GM04504 (cell line): Measurements from ENCODE around the gene TSC2.
"Not testable (repeated sequence)": the region's sequence is repeated elsewhere in the genome, so short reads cannot be mapped to it uniquely, and the experiment has no call there.

Experiments
- DNase-seq: peaks from one replicate; pipeline ENCODE4 v3.0.0-alpha.2; 2012; ENCODE audit warnings: low read depth

Gene TSC2

GRCh38 chr16:2106211-2106610, 58.4 kb downstream of the TSC2 start:
- not testable (repeated sequence) for DNase-seq

GRCh38 chr16:2107121-2107790, 59.5 kb downstream of the TSC2 start:
- DNase-seq: not testable (repeated sequence)

GRCh38 chr16:2107791-2108125, 60.0 kb downstream of the TSC2 start:
- not testable (repeated sequence) for DNase-seq

DNA sequence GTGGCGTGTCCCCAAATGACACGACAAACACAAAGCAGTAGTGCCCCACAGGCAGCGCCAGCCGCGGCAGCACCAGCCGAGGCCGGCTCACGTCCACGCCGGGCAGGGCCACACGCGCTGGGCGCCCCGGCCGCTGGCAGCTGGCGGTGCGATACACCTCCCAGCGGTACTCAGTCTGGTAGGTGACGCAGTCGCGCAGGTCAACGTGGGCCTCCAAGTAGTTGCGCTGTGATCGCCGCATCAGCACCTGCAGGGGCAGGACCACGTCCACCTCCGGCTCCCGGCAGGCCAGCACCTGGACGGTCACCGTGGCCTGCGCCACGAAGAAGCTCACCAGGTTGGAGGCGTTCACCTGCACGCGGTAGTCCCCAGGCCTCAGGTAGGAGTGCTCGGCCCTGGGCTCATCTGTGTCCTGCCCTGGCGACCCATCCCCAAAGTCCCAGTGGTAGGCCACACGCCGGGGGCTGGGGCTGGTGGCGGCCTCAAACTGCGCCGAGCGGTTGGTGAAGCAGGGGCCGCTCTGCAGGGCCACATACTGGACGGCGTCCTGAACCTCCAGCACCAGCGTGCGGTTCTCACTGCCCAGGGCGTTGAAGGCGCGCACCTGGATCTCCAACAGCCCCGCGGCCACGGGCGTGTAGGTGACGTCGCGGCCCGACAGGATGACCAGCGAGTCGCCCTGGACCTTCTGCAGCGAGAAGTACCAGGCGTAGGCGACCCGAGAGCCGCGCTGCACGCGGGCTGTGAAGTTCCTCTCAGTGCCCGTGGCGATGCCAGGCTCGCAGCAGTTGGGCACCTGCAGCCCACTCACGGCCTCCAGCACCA, 60.9 kb downstream of the TSC2 start:
- not testable (repeated sequence) for DNase-seq

GRCh38 chr16:2109271-2109580, 61.4 kb downstream of the TSC2 start:
- not testable (repeated sequence) for DNase-seq

- DNase-seq: not testable (repeated sequence)
These were observed 62.1 kb downstream of the TSC2 start for GRCh38 chr16:2109872-2110271.

DNA sequence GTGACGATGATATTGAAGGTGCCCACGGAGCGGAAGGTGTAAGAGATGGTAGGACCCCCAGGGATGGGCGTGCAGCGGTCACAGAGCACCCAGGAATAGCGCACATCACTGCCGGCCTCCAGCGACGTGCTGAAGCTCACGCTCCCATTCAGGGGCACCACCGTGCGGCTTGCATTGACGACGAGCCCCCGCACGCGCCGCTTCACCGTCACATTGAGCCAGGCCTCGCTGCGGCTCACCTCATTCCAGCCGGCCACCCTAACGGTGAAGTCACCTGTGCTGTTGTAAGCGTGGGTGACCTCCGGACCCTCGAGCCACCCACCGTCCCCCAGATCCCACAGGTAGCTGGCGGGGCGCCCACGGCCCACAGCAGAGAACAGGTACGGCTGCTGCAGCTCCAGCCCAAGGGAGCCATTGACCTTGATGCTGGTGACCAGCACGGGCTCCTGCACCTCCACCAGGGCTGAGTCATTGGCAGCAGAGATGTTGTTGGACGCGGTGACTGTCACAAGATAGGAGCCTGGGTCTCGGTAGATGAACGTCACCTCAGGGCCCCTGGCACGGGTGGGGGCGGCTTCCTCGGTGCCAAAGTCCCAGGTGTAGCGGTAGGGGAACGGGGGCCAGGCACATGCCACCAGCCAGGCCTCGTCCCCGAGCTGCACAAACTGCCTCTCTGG, 62.7 kb downstream of the TSC2 start:
- not testable (repeated sequence) for DNase-seq

GRCh38 chr16:2111009-2111353, 63.2 kb downstream of the TSC2 start:
- DNase-seq: not testable (repeated sequence)

DNA sequence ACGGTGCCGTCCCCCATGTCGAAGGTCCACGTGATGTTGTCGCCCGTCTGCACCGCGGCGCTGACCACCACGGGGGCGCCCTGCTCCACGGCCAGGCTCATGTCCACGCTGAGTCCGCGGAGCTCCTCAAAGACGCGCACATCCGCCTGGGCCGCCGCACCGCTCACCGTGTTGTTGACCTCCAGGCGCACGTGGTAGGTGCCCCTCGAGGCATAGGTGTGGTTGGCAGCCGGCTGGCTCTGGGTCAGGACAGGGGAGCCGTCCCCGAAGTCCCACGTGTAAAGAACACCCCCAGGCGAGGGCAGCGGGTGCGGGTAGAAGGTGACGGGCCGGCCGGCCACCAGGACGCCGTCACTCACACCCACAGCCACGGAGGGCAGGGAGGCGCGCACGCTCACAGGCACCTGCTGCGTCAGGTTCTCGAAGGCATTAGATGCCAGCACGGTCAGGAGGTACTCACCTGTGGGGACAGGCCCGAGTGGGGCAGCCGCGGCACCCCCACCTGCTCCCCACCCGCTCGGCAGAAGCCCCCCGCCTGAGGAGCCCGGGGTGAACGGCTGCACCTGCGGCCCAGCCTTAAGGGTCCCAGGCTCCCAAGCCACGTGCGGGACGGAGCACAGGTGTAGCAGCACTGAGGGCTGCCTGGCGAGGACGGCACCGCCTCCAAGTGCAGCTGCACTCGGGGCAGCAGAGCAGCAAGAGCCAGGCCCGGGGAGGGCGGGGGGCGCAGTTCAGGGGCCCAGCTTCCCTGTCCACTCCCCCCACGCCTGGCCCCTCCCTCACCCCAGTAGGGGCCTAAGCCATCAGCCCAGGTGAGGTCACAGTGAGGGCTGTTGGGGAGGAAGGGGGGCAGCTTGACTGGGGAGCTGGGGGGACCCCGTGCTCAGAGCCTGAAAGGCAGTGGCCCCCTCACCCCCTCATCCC, 63.9 kb downstream of the TSC2 start:
- not testable (repeated sequence) for DNase-seq

DNA sequence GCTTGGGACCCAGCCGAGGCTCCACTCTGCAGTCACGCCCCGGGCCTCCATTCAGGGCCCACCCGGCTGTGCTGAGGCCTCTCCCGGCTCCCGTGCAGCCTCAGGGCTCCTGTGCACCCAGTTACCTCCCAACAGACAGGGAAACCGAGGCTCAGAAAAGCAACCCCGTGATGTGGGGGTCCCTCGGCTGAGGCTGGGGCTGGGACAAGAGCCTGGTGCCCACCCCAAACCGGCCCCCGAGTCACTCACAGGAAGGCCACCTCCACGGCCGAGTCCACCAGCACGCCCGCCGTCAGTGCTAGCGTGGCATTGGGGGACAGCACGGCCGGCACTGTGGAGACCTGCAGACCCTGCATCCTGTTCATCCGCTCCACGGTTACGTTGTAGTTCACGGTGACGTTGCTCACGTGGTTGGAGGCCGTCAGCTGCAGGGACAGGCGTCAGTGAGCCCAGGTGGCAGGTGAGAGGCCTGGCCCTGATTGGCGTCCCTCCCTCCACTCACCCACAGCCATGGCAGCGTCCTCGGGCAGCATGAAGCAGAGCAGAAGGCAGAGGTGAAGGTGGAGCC, 64.8 kb downstream of the TSC2 start:
- not testable (repeated sequence) for DNase-seq

DNA sequence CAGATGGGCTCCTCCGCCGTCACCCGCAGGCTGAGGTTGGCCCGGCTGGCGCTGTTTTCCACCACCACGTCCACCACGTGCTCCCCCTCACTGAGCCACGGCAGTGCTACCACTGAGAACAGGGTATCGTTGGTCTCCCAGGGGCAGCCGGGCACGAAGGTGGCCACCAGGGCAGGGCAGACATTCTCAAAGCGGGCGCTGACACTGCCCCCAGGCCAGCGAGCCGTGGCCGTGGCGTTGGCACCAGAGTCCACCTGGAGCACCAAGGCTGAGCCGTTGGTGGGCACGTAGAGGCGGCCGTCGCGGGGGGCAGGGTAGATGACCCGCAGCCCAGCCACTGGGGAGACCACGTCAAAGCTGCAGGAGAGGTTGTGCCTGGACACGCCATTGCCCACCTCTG, 66.4 kb downstream of the TSC2 start:
- DNase-seq: not testable (repeated sequence)

- not testable (repeated sequence) for DNase-seq
These were observed 67.3 kb downstream of the TSC2 start for GRCh38 chr16:2114885-2115590.

- no peak for DNase-seq
These were observed 67.8 kb downstream of the TSC2 start for GRCh38 chr16:2115591-2115973.

GRCh38 chr16:2116428-2116827, 68.6 kb downstream of the TSC2 start:
- DNase-seq: not testable (repeated sequence)

DNA sequence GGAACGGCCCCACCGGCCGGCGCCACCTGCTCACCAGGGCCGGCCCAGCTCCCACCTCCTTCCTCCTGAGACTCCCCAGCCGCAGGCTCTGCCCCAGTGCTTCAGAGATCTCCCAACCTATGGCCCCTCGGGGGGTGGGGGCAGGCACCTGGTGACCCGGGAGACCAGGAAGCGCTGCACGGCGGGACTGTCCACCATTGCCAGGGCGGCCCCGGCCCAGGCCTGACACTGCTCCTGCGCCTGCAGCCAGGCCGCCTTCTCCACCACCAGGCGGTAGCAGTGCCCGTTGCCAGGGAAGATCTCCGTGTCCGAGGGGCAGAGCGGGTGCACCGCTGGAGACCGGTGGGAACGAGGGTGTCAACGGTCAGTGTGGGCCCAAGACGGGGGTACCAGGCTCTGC, 69.6 kb downstream of the TSC2 start:
- DNase-seq: not testable (repeated sequence)

- DNase-seq: not testable (repeated sequence)
These were observed 70.4 kb downstream of the TSC2 start for GRCh38 chr16:2117960-2118722.

DNA sequence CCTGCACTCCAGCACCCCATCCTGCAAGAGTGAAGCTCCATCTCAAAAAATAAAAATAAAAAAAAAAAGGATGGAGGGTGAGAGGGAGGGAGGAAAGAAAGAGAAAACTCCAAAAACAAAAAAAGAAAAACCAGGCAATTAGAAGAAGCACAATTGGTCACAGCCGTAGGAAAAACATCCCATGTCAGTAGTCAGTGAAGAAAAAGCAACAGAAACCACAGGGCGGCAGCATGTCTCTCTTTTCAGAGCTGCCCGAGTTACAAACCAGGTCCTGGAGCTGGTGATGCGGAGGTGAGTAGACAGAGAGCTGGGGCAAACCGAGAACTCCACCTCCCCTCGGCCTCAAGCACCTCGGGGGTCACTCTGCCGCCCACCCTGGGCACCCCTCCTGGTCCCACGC, 73.5 kb downstream of the TSC2 start:
- not testable (repeated sequence) for DNase-seq

- DNase-seq: no peak
These were observed 74.1 kb downstream of the TSC2 start for GRCh38 chr16:2121853-2122252.

DNA sequence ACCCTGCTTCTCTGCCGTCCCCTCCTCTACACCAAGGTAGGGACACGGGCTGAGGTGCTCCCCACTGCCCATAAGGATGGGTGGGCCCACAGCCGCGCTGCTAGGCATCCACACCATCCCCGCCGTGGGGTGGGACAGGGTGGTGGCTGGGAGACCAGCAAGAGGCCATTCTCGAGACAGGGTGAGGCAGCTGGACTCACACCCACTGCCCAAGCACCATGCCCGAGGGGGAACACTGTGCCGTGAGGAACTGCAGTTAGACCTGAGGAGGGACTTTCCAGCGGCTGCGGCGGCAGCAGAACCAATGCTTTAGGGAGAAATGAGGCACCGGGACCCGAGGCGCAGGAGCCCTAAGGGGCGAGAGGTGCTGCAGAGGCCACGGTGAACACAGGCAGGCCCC, 74.6 kb downstream of the TSC2 start:
- DNase-seq: no peak

DNA sequence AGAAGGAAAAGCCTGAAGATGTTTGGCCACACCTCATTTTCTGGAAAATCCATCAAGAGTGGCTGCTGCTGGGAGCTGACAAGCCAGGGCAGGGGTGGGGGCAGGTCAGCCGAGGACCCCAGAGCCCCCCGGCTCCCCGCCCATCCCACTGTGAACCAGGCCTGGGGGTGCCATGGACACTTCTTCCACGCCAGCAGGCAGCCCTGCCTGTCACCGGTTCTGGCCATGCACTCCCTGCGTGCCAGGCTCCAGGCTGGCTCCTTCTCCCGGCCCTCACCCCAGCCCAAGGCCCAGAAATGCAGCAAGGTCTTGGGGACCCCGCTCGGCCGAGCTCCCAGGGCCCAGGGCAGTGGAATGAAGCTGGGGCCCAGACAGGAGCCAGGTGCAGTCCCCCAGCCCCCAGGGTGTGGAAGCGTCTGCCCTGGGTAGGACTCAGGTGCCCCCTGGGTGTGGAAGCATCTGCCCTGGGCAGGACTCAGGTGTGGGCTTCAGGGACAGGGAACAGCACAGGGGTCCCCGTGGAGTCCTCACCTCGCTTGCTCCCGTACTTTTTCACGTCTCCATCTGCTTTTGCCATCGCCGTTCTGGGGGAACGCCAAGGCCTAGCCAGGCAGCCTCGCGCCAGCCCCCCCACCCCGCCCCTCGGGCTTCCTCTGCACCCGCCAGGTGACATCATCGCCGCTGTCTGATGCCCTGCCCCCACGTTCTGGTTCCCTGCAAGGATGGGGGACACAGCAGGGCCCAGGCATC, 75.3 kb downstream of the TSC2 start:
- not testable (repeated sequence) for DNase-seq
